ENCODE results near the gene ABCD1. TPM values are rescaled to one million over a fixed set of nuclear protein-coding genes. Genes with fewer than 3 reads are reported as not detected.
"Not testable (repeated sequence)": the region's sequence is repeated elsewhere in the genome, so short reads cannot be mapped to it uniquely, and the experiment has no call there.

The ABCD1 gene
- total RNA-seq, 4 donors from 2014 or later = 2.9 to 24.9 (median 13.1) TPM

DNA sequence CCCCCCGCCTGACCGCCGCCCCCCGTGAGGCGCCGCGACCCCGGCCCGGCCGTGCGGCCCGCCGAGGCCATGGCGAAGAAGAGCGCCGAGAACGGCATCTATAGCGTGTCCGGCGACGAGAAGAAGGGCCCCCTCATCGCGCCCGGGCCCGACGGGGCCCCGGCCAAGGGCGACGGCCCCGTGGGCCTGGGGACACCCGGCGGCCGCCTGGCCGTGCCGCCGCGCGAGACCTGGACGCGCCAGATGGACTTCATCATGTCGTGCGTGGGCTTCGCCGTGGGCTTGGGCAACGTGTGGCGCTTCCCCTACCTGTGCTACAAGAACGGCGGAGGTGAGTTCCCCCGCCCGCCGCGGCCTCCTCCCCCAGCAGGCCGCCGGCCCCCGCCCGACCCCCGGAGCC lies 36.1 kb upstream of the ABCD1 start:
- Histone ChIP-seq H3K9me3 (no peaks in the 10 kb centered on the region), H3K4me3 (peak overlapping the region; percentile 4 to 46), H3K36me3 (no peaks in the 10 kb centered on the region), H3K27me3 (no peaks in the 10 kb centered on the region), H3K27ac (peak overlapping the region in 1 of 2 donors; percentile 73), H3K4me1 (no peaks in the 10 kb centered on the region)
- TF ChIP-seq POLR2A (IDR thresholded peaks at IDR 0.05) = no peak
- TF ChIP-seq, protein P1, sequence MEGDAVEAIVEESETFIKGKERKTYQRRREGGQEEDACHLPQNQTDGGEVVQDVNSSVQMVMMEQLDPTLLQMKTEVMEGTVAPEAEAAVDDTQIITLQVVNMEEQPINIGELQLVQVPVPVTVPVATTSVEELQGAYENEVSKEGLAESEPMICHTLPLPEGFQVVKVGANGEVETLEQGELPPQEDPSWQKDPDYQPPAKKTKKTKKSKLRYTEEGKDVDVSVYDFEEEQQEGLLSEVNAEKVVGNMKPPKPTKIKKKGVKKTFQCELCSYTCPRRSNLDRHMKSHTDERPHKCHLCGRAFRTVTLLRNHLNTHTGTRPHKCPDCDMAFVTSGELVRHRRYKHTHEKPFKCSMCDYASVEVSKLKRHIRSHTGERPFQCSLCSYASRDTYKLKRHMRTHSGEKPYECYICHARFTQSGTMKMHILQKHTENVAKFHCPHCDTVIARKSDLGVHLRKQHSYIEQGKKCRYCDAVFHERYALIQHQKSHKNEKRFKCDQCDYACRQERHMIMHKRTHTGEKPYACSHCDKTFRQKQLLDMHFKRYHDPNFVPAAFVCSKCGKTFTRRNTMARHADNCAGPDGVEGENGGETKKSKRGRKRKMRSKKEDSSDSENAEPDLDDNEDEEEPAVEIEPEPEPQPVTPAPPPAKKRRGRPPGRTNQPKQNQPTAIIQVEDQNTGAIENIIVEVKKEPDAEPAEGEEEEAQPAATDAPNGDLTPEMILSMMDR (IDR thresholded peaks at IDR 0.05) = no peak
- intact Hi-C loops (cut with DNase I; ENCODE audit: low total_unique reads) = no loop called here
- no peak for DNase-seq

DNA sequence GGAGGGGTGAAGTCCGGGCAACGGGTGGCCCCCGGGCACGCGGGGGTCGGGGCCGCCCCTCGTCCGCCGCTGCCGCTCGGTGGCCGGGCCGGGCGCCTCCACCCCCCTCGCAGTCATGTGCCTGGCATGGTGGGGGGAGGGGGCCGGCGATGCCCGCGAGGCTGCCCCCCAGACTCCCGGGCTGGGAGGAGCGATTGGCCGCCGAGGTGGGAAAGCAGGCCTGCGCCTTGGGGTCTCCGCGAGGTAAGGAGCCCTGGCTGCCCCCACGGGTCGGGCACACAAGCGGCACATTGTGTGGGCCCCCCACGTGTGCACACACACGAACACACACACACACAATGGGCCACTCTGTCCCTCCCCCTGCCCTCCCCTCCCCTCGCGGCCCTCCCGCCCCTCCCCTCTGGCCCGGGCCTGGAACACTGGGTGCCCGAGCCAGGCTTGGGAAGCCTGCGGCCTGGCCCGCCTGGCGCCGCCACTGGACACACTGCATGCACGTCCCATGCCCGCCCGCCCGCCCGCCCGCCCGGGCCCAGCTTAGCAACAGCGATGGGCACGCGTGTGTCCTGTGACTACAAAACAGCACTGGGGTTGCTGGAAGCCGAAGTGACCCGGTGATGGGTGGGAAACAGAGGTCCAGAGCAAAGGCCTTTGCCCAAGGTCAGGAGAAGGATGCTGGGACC lies 35.6 kb upstream of the ABCD1 start:
- no peak for DNase-seq
- H3K27ac ChIP-seq = peak overlapping the region in 1 of 2 donors; percentile 73

DNA sequence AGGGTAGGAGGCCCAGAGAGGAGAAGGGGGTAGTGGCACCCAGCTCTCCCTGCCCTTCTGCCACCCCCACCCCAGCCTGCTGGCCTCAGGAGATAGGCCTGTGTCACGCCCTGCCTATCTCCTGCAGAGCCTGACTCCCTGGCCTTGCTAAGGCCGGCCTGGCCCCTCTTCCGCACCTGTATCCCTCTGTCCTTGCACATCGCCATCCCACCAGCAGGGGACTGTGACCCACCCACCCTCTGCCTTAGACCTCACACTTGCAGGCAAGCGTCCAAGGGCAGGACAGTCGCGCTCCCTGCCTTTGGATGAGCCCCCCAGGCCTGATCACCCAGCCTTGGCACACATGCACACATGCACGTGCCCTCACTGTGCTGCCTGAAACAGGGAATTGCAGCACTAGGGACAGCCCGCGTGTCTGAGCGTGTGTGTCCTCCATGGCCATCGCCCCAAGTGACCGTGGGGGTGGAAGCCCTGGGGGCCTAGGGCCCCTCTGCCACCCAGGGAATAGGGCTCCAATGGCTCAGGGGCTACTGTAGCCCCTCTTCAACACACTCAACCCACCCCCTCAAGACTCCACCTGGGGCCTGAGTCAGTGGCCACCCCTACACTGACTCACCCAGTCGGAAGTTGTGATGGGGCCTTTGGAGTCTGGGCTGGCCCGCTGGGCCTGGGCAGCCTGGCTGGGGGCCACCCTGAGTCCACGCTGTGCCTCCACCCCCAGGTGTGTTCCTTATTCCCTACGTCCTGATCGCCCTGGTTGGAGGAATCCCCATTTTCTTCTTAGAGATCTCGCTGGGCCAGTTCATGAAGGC lies 34.8 kb upstream of the ABCD1 start:
- Histone ChIP-seq H3K27me3 (no peaks in the 10 kb centered on the region), H3K9me3 (no peaks in the 10 kb centered on the region), H3K27ac (no peak overlapping the region), H3K36me3 (no peaks in the 10 kb centered on the region), H3K4me1 (no peaks in the 10 kb centered on the region), H3K4me3 (no peak overlapping the region)
- TF ChIP-seq POLR2A (IDR thresholded peaks at IDR 0.05) = no peak
- TF ChIP-seq, protein P1 (IDR thresholded peaks at IDR 0.05) = no peak
- intact Hi-C loops (cut with DNase I; ENCODE audit: low total_unique reads) = no loop called here
- DNase-seq = no peak

More for the DNA sequence above, 35.6 kb upstream of the ABCD1 start:
- Histone ChIP-seq H3K36me3 (no peaks in the 10 kb centered on the region), H3K4me1 (no peaks in the 10 kb centered on the region), H3K9me3 (no peaks in the 10 kb centered on the region), H3K27me3 (no peaks in the 10 kb centered on the region), H3K4me3 (peak overlapping the region; percentile 4 to 46)
- intact Hi-C loops (cut with DNase I; ENCODE audit: low total_unique reads) = no loop called here
- TF ChIP-seq, protein P1 (IDR thresholded peaks at IDR 0.05) = no peak
- no peak for TF ChIP-seq POLR2A (IDR thresholded peaks at IDR 0.05)

DNA sequence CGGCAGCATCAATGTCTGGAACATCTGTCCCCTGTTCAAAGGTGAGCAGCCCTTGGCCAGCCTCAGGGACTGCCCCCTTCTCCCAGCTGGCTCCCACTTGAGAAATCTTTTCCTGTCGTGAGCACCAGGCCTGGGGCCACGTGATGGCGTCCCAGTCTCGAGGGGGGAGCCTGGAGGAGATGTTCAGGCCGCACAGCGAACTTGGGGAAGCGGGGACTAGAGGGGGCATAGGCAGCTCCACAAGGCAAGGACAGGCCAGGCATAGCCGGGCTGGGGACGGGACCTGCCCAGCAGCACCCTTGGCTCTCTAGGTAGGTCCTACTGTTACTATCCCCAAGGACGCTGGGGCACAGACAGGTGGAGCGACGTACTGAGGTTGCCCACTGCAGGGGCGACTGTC lies 34.2 kb upstream of the ABCD1 start:
- H3K9me3 ChIP-seq = no peaks in the 10 kb centered on the region
- TF ChIP-seq POLR2A (IDR thresholded peaks at IDR 0.05) = no peak
- TF ChIP-seq, protein P1 (IDR thresholded peaks at IDR 0.05) = no peak
- H3K27ac ChIP-seq = no peak overlapping the region
- H3K27me3 ChIP-seq = no peaks in the 10 kb centered on the region
- no peak overlapping the region for H3K4me3 ChIP-seq
- intact Hi-C loops (cut with DNase I; ENCODE audit: low total_unique reads) = no loop called here
- DNase-seq = no peak
- H3K4me1 ChIP-seq = no peaks in the 10 kb centered on the region
- H3K36me3 ChIP-seq = no peaks in the 10 kb centered on the region

DNA sequence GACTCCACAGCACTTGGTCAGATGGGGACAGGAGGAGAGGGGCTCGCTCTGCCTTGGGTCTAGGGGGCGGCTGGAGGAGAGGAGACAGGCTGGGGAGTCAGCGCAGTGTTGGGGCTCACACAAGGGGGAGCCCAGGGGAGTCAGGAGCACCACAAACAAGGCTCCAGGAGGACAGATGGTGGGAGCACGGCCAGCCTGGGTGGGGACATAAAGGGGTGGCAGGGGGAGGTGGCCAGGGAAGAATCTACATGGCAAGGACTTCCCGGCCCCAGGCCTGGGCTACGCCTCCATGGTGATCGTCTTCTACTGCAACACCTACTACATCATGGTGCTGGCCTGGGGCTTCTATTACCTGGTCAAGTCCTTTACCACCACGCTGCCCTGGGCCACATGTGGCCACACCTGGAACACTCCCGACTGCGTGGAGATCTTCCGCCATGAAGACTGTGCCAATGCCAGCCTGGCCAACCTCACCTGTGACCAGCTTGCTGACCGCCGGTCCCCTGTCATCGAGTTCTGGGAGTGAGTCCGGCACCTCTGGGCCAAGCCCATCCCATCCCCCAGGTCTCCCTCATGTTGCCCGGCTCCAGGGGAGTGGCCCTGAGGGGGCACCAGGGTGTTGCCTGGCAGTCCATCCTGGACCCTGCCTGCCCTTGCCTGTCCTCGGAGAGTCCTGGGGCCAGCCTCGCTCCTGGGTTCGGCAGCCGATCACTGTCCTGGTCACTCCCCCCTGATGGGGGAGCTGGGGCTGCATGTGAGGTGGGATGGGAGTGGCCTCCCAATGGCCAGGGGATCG lies 33.4 kb upstream of the ABCD1 start:
- intact Hi-C loops (cut with DNase I; ENCODE audit: low total_unique reads); H3K27ac ChIP-seq; H3K36me3 ChIP-seq; H3K27me3 ChIP-seq; H3K4me3 ChIP-seq; DNase-seq; H3K4me1 ChIP-seq; H3K9me3 ChIP-seq: not testable (repeated sequence)

Data from uterus (tissue), 4 donors.